HUES64 (cell line): Measurements from ENCODE around the gene XRCC5.

Experiments
- H3K27ac ChIP-seq: 2 replicates; pipeline ENCODE4 v1.7.0; 2013; ENCODE audit warnings: low read depth, low read length, inconsistent platforms
- H3K27me3 ChIP-seq: 2 replicates; pipeline ENCODE4 v1.6.1; 2013; ENCODE audit warnings: mild to moderate bottlenecking, low read length; ENCODE audit not compliant: insufficient read depth
- H3K36me3 ChIP-seq: 2 replicates; pipeline ENCODE4 v1.6.1; 2013; ENCODE audit warnings: mild to moderate bottlenecking, low read length; ENCODE audit not compliant: insufficient read depth
- H3K4me1 ChIP-seq: 2 replicates; pipeline ENCODE4 v1.6.1; 2013; ENCODE audit warnings: mild to moderate bottlenecking, low read length, moderate library complexity; ENCODE audit not compliant: insufficient read depth
- H3K4me3 ChIP-seq: 2 replicates; pipeline ENCODE4 v1.5.1; 2013; ENCODE audit warnings: mild to moderate bottlenecking, low read length, moderate library complexity
- H3K9ac ChIP-seq: 2 replicates; pipeline ENCODE4 v1.6.1; 2013; ENCODE audit warnings: mild to moderate bottlenecking, low read depth, low read length
- H3K9me3 ChIP-seq: 2 replicates; pipeline ENCODE4 v1.6.1; 2013; ENCODE audit warnings: low read depth, low read length; ENCODE audit not compliant: insufficient read depth
- WGBS: fragments of 150-250, 120-280 bp; methylation state at CpG from one replicate; pipeline ENCODE4 v1.1.7; 2013; ENCODE audit warnings: missing lambda C conversion rate; 5-methylcytosine and 5-hydroxymethylcytosine counted together

The XRCC5 gene

DNA sequence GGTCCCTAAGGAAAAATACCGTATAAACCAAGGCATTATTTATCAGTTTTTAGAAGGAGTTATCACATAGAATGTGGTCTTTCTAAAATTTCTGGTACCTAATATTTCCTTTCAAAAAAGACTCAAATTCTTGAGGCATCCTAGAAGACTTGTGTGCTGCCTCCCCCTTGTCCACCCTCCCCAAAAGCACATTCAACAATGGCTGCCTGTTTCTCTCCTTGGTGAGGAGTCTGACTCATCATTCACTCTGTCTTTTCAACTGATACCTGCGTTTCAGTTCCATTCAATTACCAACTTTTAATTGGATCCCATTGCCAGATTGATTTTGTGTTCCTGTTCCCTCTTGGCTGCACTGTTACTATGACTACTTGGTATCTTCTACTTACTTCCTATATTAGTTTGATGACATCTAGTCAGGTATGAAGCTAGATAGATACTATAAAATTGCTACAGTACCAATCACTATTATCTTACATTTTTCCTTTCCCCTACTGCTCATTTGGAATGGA, 72.9 kb downstream of the XRCC5 start:
- Histone ChIP-seq H3K36me3 (peaks cover 87% of the 10 kb centered on the region), H3K4me3 (no peak overlapping the region), H3K9ac (no peak overlapping the region), H3K9me3 (no peaks in the 10 kb centered on the region), H3K27me3 (no peaks in the 10 kb centered on the region), H3K27ac (peak overlapping the region; percentile 4; the same call in 1 of the 2 replicates), H3K4me1 (peaks cover 47% of the 10 kb centered on the region)
- 79% methylated on average over 2 of the region's 2 CpGs for whole genome bisulfite sequencing

- no peaks in the 10 kb centered on the region for H3K9me3 ChIP-seq
- no peaks in the 10 kb centered on the region for H3K27me3 ChIP-seq
- 90% methylated on average over 1 of the region's 1 CpG for WGBS
- no peak overlapping the region for H3K9ac ChIP-seq
- peaks cover 79% of the 10 kb centered on the region for H3K36me3 ChIP-seq
- peaks cover 62% of the 10 kb centered on the region for H3K4me1 ChIP-seq
- H3K4me3 ChIP-seq = no peak overlapping the region
- no peak overlapping the region for H3K27ac ChIP-seq
Observed at GRCh38 chr2:216183462-216183861, 74.3 kb downstream of the XRCC5 start.

GRCh38 chr2:216188559-216188850, 79.4 kb downstream of the XRCC5 start:
- Histone ChIP-seq H3K27me3 (no peaks in the 10 kb centered on the region), H3K9ac (no peak overlapping the region), H3K9me3 (no peaks in the 10 kb centered on the region), H3K4me3 (no peak overlapping the region), H3K27ac (no peak overlapping the region), H3K4me1 (peaks cover 39% of the 10 kb centered on the region), H3K36me3 (peaks cover 81% of the 10 kb centered on the region)
- 93% methylated on average over 3 of the region's 3 CpGs for WGBS

DNA sequence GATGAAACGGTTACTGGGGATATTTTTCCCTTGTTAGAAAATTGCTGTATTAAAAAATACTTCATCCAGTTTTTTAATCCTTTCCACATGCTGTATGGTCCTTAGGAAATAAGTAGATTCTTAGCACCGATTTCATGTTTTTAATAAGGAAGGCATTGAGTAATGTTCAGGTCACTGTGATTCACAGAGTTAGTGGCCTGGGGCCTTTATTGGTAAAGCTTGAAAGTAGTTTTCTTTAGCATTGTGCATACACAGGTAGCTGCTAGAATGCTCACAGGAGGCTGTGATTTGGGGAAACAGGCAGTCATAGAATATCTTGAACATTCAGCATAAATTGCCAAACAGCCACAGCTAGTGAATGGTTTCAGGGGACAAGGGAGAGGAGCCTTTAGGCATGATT, 79.8 kb downstream of the XRCC5 start:
- 0 out of 2 replicates have a peak overlapping the region, but pooled peaks have one; percentile 13 for H3K27ac ChIP-seq
- H3K9me3 ChIP-seq = no peaks in the 10 kb centered on the region
- 90% methylated on average over 1 of the region's 2 CpGs for WGBS
- no peaks in the 10 kb centered on the region for H3K27me3 ChIP-seq
- no peak overlapping the region for H3K9ac ChIP-seq
- no peak overlapping the region for H3K4me3 ChIP-seq
- peaks cover 39% of the 10 kb centered on the region for H3K4me1 ChIP-seq
- peaks cover 82% of the 10 kb centered on the region for H3K36me3 ChIP-seq

DNA sequence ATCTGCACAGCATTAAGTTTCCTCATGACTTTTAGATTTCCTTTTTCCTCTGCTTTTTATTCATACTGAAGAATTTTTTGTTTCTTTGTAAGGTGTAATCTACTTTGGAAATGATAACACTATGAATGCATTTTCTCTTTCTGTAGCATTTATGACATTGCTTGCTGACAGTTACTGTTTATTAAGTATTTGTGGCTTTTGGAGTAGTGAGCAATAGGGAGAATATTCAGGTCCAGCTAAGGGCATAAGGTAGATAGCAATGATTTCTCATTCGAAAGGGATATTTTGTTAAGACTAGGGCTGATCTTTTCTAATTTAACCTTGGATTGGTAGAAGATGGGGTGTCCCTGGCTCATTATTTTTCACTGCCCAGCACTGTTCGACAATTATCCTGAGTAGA, 80.3 kb downstream of the XRCC5 start:
- Histone ChIP-seq H3K27me3 (no peaks in the 10 kb centered on the region), H3K36me3 (peaks cover 82% of the 10 kb centered on the region), H3K9ac (no peak overlapping the region)

DNA sequence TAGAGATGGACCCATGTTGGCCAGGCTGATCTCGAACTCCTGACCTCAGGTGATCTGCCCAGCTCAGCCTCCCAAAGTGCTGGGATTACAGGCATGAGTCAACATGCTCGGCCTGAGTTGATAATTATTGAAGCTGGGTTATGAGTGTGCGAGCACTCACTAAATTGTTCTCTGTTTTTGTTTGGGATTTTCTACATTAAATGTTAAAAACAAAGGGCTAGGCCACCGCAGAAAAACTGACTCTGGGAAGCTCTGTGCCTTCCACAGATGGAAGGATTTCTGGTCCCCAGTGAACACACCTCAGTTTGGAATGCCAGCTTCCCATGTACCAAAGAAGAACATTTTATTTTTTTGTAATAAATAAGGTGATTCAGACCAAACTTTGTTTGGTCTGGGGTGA, 83.0 kb downstream of the XRCC5 start:
- Histone ChIP-seq H3K9ac (no peak overlapping the region), H3K27me3 (no peaks in the 10 kb centered on the region), H3K4me1 (peaks cover 30% of the 10 kb centered on the region), H3K9me3 (no peaks in the 10 kb centered on the region), H3K27ac (no peak overlapping the region), H3K36me3 (peaks cover 92% of the 10 kb centered on the region), H3K4me3 (no peak overlapping the region)
- WGBS = 98% methylated on average over 4 of the region's 4 CpGs

More for the DNA sequence above, 80.3 kb downstream of the XRCC5 start:
- peaks cover 39% of the 10 kb centered on the region for H3K4me1 ChIP-seq
- no peaks in the 10 kb centered on the region for H3K9me3 ChIP-seq
- WGBS = 93% methylated on average over 2 of the region's 2 CpGs
- no peak overlapping the region for H3K27ac ChIP-seq
- no peak overlapping the region for H3K4me3 ChIP-seq

DNA sequence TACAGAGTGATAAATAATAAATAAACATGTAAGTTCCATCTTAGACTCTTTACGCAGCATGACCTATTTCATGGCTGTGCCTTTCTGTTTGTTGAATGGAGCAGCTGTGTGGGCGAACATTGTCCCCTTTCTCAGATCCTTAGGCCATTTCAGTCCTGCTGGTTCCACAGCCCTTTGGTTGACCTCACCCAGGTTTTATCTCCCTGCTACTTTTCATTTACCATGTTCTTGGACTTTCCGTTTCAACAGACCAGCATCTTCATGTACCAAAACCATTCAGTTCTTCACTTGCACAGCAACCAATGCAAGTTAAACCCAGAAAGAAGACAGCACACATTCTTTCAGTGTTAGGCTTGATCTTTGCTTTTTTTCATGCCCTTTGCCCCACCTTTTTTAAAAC, 83.8 kb downstream of the XRCC5 start:
- Histone ChIP-seq H3K9me3 (no peaks in the 10 kb centered on the region), H3K27me3 (no peaks in the 10 kb centered on the region), H3K9ac (no peak overlapping the region), H3K36me3 (peaks cover 98% of the 10 kb centered on the region), H3K4me1 (peaks cover 22% of the 10 kb centered on the region), H3K27ac (no peak overlapping the region), H3K4me3 (no peak overlapping the region)
- WGBS = 97% methylated on average over 3 of the region's 3 CpGs

DNA sequence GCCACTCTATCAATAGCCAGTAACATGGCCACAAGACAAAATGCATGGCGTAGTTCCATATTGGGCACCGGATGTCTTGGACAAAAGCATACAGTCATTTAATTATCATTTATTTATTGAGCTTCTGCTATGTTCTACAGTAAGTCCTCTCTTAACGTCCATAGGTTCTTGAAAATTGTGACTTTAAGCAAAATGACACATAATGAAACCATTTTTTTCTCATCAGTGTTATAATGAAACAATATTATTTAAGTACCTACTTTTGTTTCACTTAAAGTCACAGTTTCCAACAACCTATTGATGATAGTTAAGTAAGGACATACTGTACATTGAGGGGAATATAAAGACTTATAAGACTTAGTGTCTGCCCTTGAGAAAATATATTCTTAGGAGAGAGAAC, 84.9 kb downstream of the XRCC5 start:
- no peak overlapping the region for H3K4me3 ChIP-seq
- peaks cover 97% of the 10 kb centered on the region for H3K36me3 ChIP-seq
- no peak overlapping the region for H3K27ac ChIP-seq
- no peak overlapping the region for H3K9ac ChIP-seq
- peaks cover 15% of the 10 kb centered on the region; the same call in 1 of the 2 replicates for H3K4me1 ChIP-seq
- 96% methylated on average over 2 of the region's 3 CpGs for WGBS
- H3K27me3 ChIP-seq = no peaks in the 10 kb centered on the region
- H3K9me3 ChIP-seq = no peaks in the 10 kb centered on the region

GRCh38 chr2:216194561-216194960, 85.4 kb downstream of the XRCC5 start:
- Histone ChIP-seq H3K27ac (peak overlapping the region; percentile 24; the same call in 1 of the 2 replicates), H3K27me3 (no peaks in the 10 kb centered on the region), H3K4me1 (peaks cover 15% of the 10 kb centered on the region; the same call in 1 of the 2 replicates), H3K4me3 (no peak overlapping the region), H3K9me3 (no peaks in the 10 kb centered on the region), H3K36me3 (peaks cover 97% of the 10 kb centered on the region), H3K9ac (no peak overlapping the region)
- 84% methylated on average over 4 of the region's 4 CpGs for WGBS

DNA sequence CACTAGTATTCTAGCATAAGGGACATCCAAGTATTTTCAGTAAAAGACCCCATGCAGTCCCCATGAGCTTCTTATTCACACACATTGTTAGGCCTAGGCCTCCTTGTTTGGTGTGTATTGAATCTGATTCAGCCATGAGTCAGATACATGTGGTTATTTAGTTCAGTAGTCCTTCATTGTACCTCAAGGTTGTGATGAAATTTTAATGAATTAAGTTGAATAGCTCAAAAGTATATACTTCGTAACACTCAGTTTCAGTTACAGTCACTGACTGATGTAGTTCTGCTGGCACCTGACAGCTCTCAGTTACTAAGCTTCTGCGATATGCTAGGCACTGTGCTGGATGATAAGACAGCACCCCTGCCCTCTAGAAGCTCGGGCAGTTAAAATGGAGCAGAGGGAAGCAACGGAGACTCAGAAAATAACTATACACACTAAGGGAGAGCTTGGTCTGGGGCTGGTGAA, 86.4 kb downstream of the XRCC5 start:
- no peak overlapping the region for H3K4me3 ChIP-seq
- peaks cover 97% of the 10 kb centered on the region for H3K36me3 ChIP-seq
- 95% methylated on average over 4 of the region's 4 CpGs for WGBS
- no peaks in the 10 kb centered on the region for H3K9me3 ChIP-seq
- peaks cover 15% of the 10 kb centered on the region; the same call in 1 of the 2 replicates for H3K4me1 ChIP-seq
- H3K27ac ChIP-seq = peak overlapping the region; percentile 81
- H3K27me3 ChIP-seq = no peaks in the 10 kb centered on the region
- peak overlapping the region; percentile 8; the same call in 1 of the 2 replicates for H3K9ac ChIP-seq

DNA sequence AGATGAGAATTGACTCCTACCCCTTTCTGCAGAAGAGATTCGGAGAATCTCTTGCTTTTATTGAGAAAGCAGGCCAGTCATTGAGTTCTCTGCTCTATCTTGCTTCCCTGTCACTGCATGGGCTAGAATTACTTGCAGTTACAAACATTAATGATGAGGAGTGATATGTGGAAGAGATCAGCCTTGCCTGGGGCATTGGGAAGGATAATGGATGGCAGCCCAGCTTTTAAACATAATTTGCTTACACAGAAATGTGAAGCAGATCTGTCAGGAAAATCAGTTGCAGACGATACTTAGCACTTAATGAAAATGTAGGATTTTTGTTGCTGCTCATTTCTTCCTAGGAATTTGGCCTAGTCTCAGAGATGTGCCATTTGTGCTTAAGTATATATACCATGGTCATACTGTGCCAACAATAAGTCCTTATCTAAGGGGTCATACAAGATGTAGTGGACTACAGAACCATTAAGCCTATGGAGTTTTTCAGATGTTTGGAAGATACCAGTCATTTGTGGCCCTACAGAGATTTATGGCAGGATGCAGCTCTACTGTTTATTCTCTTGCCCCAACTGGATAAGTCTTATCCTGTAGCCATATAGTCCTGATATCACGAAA, 92.7 kb downstream of the XRCC5 start:
- Histone ChIP-seq H3K9me3 (no peaks in the 10 kb centered on the region), H3K36me3 (peaks cover 99% of the 10 kb centered on the region), H3K27me3 (no peaks in the 10 kb centered on the region), H3K4me1 (no peaks in the 10 kb centered on the region), H3K9ac (no peak overlapping the region), H3K4me3 (no peak overlapping the region), H3K27ac (no peak overlapping the region)
- WGBS = 99% methylated on average over 3 of the region's 3 CpGs
